ENCODE data around the gene ATRNL1. TPM values are rescaled to one million over a fixed set of nuclear protein-coding genes. Genes with fewer than 3 reads are reported as not detected.

Gene ATRNL1
- polyA plus RNA-seq, 2 of the 4 experiments (the other 2 are of a cell fraction): 0.13 to 0.34 TPM

DNA sequence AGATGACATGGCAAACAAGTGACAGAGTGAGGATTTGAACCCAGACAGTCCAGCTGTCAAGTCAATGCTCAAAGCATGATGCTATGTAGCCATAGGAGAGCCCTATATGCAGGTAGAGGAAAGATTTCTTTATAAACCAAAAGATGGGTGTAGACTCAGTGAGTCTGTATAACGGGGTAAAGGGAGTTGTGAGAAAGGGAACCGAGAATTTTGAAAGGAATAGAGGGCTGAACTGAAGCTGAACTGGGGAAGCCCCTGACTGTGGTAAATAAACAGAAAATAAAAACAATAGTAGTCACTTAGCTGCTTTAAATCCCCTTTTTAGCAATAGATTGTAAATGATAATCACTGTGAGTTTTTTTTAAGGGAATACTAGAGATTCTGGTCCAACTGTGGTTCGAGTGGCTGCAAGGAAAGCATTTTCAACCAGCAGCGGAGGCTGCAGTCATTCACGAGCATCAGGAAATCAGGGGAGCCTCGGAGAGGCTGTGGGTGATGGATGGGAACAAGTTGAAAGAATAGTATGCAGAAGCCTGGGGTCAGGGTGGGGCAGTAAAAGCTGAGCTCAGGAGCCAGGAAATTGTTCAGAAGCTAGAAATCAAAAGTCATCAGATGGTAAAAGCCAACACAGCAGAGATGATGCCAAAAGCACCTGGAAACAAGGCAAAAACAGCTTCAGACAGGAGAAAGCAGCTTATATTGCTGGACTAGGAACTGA lies 786.4 kb downstream of the ATRNL1 start:
- CTCF ChIA-PET: no interaction called here
- no peak for ATAC-seq
- no peak for DNase-seq (ENCODE audit: low read depth in 1 of 2, low spot score in 1 of 2)
- no peak for FAIRE-seq
- Histone ChIP-seq H3K4me3 (no peak overlapping the region), H3K9me3 (no peaks in the 10 kb centered on the region), H3K4me1 (no peaks in the 10 kb centered on the region), H3K4me2 (no peak overlapping the region), H3K27ac (no peak overlapping the region)
- 26% methylated on average over 6 of the region's 6 CpGs for WGBS (ENCODE audit: missing lambda C conversion rate)
- POLR2A ChIA-PET: no interaction called here
- TF ChIP-seq FOXS1 (CRISPR knock-in tag; IDR thresholded peaks at IDR 0.05): no peak
- no peak for TF ChIP-seq HOXA7 (CRISPR knock-in tag; IDR thresholded peaks at IDR 0.05)
- TF ChIP-seq CHD2 (IDR thresholded peaks at IDR 0.05; ENCODE audit: low read length, partially characterized antibody): no peak
- no peak for TF ChIP-seq CTCF (IDR thresholded peaks at IDR 0.05)
- TF ChIP-seq KDM1A (IDR thresholded peaks at IDR 0.05; ENCODE audit: low read depth): no peak
- no peak for TF ChIP-seq CBX8 (IDR thresholded peaks at IDR 0.05)
- no peak for TF ChIP-seq JUNB (IDR thresholded peaks at IDR 0.05)
- TF ChIP-seq BHLHE40 (IDR thresholded peaks at IDR 0.05; ENCODE audit: low read depth, low read length): no peak
- TF ChIP-seq ZFP36 (IDR thresholded peaks at IDR 0.05; ENCODE audit: borderline replicate concordance, partially characterized antibody): no peak
- no peak for TF ChIP-seq NPAS2 (CRISPR knock-in tag; IDR thresholded peaks at IDR 0.05; ENCODE audit: borderline replicate concordance)

GRCh38 chr10:115882021-115882420 lies 788.9 kb downstream of the ATRNL1 start:
- Histone ChIP-seq H3K9me3 (no peaks in the 10 kb centered on the region), H3K4me3 (no peak overlapping the region), H3K27ac (no peak overlapping the region), H3K4me2 (no peak overlapping the region), H3K4me1 (no peaks in the 10 kb centered on the region)
- ATAC-seq (no peak), FAIRE-seq (no peak), DNase-seq (ENCODE audit: low read depth in 1 of 2, low spot score in 1 of 2) (no peak)
- ChIA-PET CTCF (no interaction called here), POLR2A (no interaction called here)
- WGBS (ENCODE audit: missing lambda C conversion rate): 39% methylated on average over 4 of the region's 4 CpGs
- TF ChIP-seq CTCF (IDR thresholded peaks at IDR 0.05) (no peak), TFCP2L1 (CRISPR knock-in tag; IDR thresholded peaks at IDR 0.05) (no peak), HOXB5 (CRISPR knock-in tag; IDR thresholded peaks at IDR 0.05) (no peak), RNF2 (IDR thresholded peaks at IDR 0.05; ENCODE audit: borderline replicate concordance, low read depth) (no peak), CEBPB (IDR thresholded peaks at IDR 0.05) (no peak), FOSL2 (IDR thresholded peaks at IDR 0.05) (no peak), FOSL2 (CRISPR knock-in tag; IDR thresholded peaks at IDR 0.05) (no peak), JUN (IDR thresholded peaks at IDR 0.05) (no peak)
- TF ChIP-seq, protein P1, sequence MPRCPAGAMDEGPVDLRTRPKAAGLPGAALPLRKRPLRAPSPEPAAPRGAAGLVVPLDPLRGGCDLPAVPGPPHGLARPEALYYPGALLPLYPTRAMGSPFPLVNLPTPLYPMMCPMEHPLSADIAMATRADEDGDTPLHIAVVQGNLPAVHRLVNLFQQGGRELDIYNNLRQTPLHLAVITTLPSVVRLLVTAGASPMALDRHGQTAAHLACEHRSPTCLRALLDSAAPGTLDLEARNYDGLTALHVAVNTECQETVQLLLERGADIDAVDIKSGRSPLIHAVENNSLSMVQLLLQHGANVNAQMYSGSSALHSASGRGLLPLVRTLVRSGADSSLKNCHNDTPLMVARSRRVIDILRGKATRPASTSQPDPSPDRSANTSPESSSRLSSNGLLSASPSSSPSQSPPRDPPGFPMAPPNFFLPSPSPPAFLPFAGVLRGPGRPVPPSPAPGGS (IDR thresholded peaks at IDR 0.05): no peak

DNA sequence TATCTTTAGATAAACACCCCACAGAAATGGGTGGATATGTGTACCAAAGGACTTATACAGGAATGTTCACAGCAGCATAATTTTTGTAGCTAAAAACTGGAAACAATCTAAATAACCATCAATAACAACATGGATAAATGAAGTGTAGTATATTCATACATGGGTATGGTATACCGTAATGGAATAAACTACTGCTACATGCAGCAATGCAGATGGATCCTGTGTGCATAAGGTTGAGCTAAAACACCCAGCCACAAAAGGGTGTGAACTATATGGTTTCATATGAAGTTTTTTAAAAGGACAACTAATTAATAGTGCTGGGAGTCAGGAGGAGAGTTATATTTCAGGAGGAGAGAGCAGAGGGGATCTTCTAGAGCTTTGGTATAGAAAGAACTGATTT lies 790.2 kb downstream of the ATRNL1 start:
- Histone ChIP-seq H3K4me2 (no peak overlapping the region), H3K4me3 (no peak overlapping the region), H3K27ac (no peak overlapping the region), H3K9me3 (no peaks in the 10 kb centered on the region), H3K4me1 (no peaks in the 10 kb centered on the region)
- WGBS (ENCODE audit: missing lambda C conversion rate): 73% methylated on average over 1 of the region's 1 CpG
- no peak for FAIRE-seq
- ATAC-seq: no peak
- ChIA-PET CTCF (interaction anchor here (0.6 to 0.7 kb wide), 2 partner anchors 10 to 21 kb away, joined by 3 to 5 read pairs; no protein-coding TSS in a partner anchor), POLR2A (no interaction called here)
- no peak for DNase-seq (ENCODE audit: low read depth in 1 of 2, low spot score in 1 of 2)
- TF ChIP-seq, protein P2, sequence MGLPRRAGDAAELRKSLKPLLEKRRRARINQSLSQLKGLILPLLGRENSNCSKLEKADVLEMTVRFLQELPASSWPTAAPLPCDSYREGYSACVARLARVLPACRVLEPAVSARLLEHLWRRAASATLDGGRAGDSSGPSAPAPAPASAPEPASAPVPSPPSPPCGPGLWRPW (IDR thresholded peaks at IDR 0.05): no peak
- TF ChIP-seq REST (IDR thresholded peaks at IDR 0.05) (no peak), CBX2 (IDR thresholded peaks at IDR 0.05; ENCODE audit: borderline replicate concordance, low read depth) (no peak), USF2 (IDR thresholded peaks at IDR 0.05) (no peak), CHD2 (IDR thresholded peaks at IDR 0.05; ENCODE audit: low read length, partially characterized antibody) (no peak), TP53 (CRISPR knock-in tag; IDR thresholded peaks at IDR 0.05) (no peak), ZFP36 (IDR thresholded peaks at IDR 0.05; ENCODE audit: borderline replicate concordance, partially characterized antibody) (no peak), TFCP2L1 (CRISPR knock-in tag; IDR thresholded peaks at IDR 0.05) (no peak), RNF2 (IDR thresholded peaks at IDR 0.05; ENCODE audit: borderline replicate concordance, low read depth) (no peak), RCOR1 (IDR thresholded peaks at IDR 0.05; ENCODE audit: low read depth, low read length) (no peak)

All from A549 (cell line).